DND-41 (cell line): Measurements from ENCODE around the gene LRRC46.

ENCODE experiments used
- ATAC-seq: fragments of 200-7000 bp; cut with Tn5 transposase; 3 replicates; pipeline ENCODE4 v1.9.1; 2021; ENCODE audit warnings: low read depth; ENCODE audit not compliant: insufficient read depth
- DNase-seq: peaks from one replicate; pipeline ENCODE4 v3.0.0-alpha.2; 2020
- H2AFZ ChIP-seq: 2 replicates; pipeline ENCODE4 v1.6.0; 2012; ENCODE audit warnings: low read depth, low read length
- H3K27ac ChIP-seq: 2 replicates; pipeline ENCODE4 v1.5.1; 2012; ENCODE audit warnings: low read length, inconsistent platforms
- H3K27me3 ChIP-seq: fragments of 200-600 bp; sonication (generic); 2 replicates; pipeline ENCODE4 v1.6.0; 2012; ENCODE audit warnings: low read length, mild to moderate bottlenecking, inconsistent platforms; ENCODE audit not compliant: insufficient read depth, poor library complexity
- H3K36me3 ChIP-seq: 2 replicates; pipeline ENCODE4 v1.5.1; 2012; ENCODE audit warnings: low read length, inconsistent platforms; ENCODE audit not compliant: insufficient read depth
- H3K4me1 ChIP-seq: 2 replicates; pipeline ENCODE4 v1.5.1; 2012; ENCODE audit warnings: mild to moderate bottlenecking, low read length; ENCODE audit not compliant: insufficient read depth
- H3K4me2 ChIP-seq: 2 replicates; pipeline ENCODE4 v1.6.0; 2012; ENCODE audit warnings: mild to moderate bottlenecking, moderate library complexity, low read length, inconsistent platforms; ENCODE audit not compliant: insufficient read depth
- H3K4me3 ChIP-seq, 2 experiments: fragments of 200-600 bp in 1 of 2; shearing (Covaris generic) in 1 of 2; 2 replicates each; pipeline ENCODE4 v1.5.1; 2012 to 2016; ENCODE audit warnings: inconsistent platforms in 2 of 2, low read length in 2 of 2, mild to moderate bottlenecking in 2 of 2, low read depth in 1 of 2, moderate library complexity in 1 of 2
- H3K79me2 ChIP-seq: 2 replicates; pipeline ENCODE4 v1.6.0; 2012; ENCODE audit warnings: low read length, inconsistent platforms; ENCODE audit not compliant: insufficient read depth
- H3K9ac ChIP-seq: 2 replicates; pipeline ENCODE4 v1.6.0; 2012; ENCODE audit warnings: low read depth, mild to moderate bottlenecking, inconsistent platforms, low read length, moderate library complexity
- H3K9me3 ChIP-seq: 2 replicates; pipeline ENCODE4 v1.5.1; 2012; ENCODE audit warnings: low read length, moderate library complexity, mild to moderate bottlenecking, inconsistent platforms; ENCODE audit not compliant: insufficient read depth, severe bottlenecking
- H4K20me1 ChIP-seq: 2 replicates; pipeline ENCODE4 v1.6.0; 2012; ENCODE audit warnings: low read length; ENCODE audit not compliant: insufficient read depth
- CTCF ChIP-seq: IDR thresholded peaks from 2 replicates; pipeline ENCODE4 v1.5.1; 2012; ENCODE audit warnings: borderline replicate concordance, low read length, moderate library complexity, mild to moderate bottlenecking; ENCODE audit not compliant: poor library complexity, severe bottlenecking; ENCODE audit errors: extremely low read depth
- EZH2 ChIP-seq: IDR thresholded peaks from 3 replicates; pipeline ENCODE4 v1.6.1; 2012; ENCODE audit warnings: borderline replicate concordance, low read depth, mild to moderate bottlenecking, moderate library complexity, low read length, inconsistent platforms; ENCODE audit not compliant: severe bottlenecking

The LRRC46 gene

DNA sequence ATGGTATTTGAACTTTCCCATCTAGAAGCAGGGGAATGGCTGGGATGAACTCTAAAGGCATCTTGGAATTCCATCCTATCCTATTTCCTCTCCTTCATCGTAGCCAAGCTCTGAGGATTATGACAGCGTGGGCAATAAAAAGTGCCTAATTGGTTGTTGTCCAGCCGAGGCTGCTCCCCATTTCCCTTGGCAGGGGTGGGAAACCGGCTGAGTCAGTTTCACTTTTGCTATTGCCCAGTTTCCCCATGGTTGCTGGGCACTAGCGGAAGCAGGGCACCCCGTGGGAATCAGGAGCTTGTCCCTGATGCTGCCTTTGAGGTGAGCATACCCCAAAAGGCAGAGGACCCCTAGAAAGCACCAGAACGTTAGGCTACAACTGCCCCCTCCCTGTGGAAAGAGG is 50.8 kb downstream of the LRRC46 start:
- no peak overlapping the region for H3K4me2 ChIP-seq
- DNase-seq: no peak
- H3K9me3 ChIP-seq: no peaks in the 10 kb centered on the region
- TF ChIP-seq EZH2 (no peak), CTCF (no peak)
- H3K4me1 ChIP-seq: no peaks in the 10 kb centered on the region
- H3K79me2 ChIP-seq: no peaks in the 10 kb centered on the region
- no peak overlapping the region for H3K4me3 ChIP-seq
- H4K20me1 ChIP-seq: no peaks in the 10 kb centered on the region
- H2AFZ ChIP-seq: no peak overlapping the region
- H3K27ac ChIP-seq: no peak overlapping the region
- H3K36me3 ChIP-seq: no peaks in the 10 kb centered on the region
- ATAC-seq: no peak
- H3K27me3 ChIP-seq: peaks cover 16% of the 10 kb centered on the region
- H3K9ac ChIP-seq: no peak overlapping the region

- DNase-seq (no peak), ATAC-seq (no peak)
- H3K27ac ChIP-seq: no peak overlapping the region
- no peak overlapping the region for H3K4me3 ChIP-seq
- H2AFZ ChIP-seq: no peak overlapping the region
- no peaks in the 10 kb centered on the region for H3K79me2 ChIP-seq
- H4K20me1 ChIP-seq: no peaks in the 10 kb centered on the region
- H3K4me1 ChIP-seq: no peaks in the 10 kb centered on the region
- no peaks in the 10 kb centered on the region for H3K36me3 ChIP-seq
- no peak for TF ChIP-seq EZH2
- no peak for TF ChIP-seq CTCF
- H3K9me3 ChIP-seq: no peaks in the 10 kb centered on the region
- H3K9ac ChIP-seq: no peak overlapping the region
- no peak overlapping the region for H3K4me2 ChIP-seq
- H3K27me3 ChIP-seq: peaks cover 13% of the 10 kb centered on the region
These were observed 51.5 kb downstream of the LRRC46 start for GRCh38 chr17:47882695-47883588.

DNA sequence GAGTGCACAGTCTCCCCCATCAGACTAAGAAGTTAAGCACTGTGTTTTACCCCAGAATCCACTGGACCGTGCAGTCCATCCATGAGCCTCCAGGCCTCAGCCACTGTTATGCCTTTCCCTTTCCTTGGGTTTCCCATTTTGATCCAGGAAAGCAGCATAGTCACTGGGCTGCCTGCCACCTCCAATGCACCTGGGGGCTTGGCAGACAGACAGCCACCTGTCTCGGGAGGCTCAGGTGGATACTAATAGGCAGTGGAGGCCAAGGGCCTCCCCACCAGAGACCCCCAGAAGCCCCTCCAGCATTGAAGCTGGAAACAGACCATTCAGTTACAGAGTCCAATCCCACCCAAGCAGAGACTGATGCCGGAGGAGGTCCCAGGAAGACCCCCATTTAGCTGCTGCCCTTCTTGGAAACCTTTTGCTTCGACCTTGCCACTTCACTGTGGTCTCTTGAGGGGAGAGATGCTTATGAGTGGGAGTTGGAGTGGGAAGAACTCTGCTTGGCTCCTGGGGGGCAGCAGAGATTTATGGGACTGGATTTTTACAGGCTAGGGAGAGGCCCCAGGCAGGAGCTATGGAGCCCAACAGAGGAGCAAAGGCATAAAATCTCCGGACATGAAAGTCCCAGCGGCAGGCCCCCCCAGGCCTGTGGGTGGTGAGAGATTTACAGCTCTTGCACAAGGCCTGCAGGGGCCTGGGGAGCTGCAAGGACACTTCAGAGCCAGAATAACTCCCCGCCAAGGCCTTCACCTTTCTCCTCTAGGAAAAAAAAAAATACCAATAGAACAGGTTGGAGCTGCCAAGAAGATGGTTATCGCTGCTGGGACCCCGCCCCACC is 52.3 kb downstream of the LRRC46 start:
- DNase-seq: no peak
- TF ChIP-seq EZH2: no peak
- TF ChIP-seq CTCF: no peak

More for the DNA sequence above, 52.3 kb downstream of the LRRC46 start:
- no peak overlapping the region for H3K9ac ChIP-seq
- H3K4me2 ChIP-seq: no peak overlapping the region
- H3K27me3 ChIP-seq: peaks cover 5% of the 10 kb centered on the region
- no peak overlapping the region for H3K27ac ChIP-seq
- no peaks in the 10 kb centered on the region for H4K20me1 ChIP-seq
- H2AFZ ChIP-seq: no peak overlapping the region
- H3K4me3 ChIP-seq: no peak overlapping the region
- no peaks in the 10 kb centered on the region for H3K9me3 ChIP-seq
- no peak for ATAC-seq
- no peaks in the 10 kb centered on the region for H3K79me2 ChIP-seq
- no peaks in the 10 kb centered on the region for H3K36me3 ChIP-seq
- no peaks in the 10 kb centered on the region for H3K4me1 ChIP-seq
